Erythroblast (primary cell): Measurements from ENCODE around the gene EPB41L2.
"Not testable (repeated sequence)": the region's sequence is repeated elsewhere in the genome, so short reads cannot be mapped to it uniquely, and the experiment has no call there.

ENCODE experiments used
- DNase-seq, 2 experiments: peaks; one replicate each; lab custom pipeline; 2025; lab: John Stamatoyannopoulos, UW
- GATA1 ChIP-seq: IDR thresholded peaks from 2 replicates; pipeline ENCODE4 v1.6.1; 2011; ENCODE audit warnings: low read depth, mild to moderate bottlenecking, control low read depth, low read length, moderate library complexity
- POLR2A ChIP-seq: IDR thresholded peaks from 2 replicates; pipeline ENCODE4 v1.6.1; 2011; ENCODE audit warnings: mild to moderate bottlenecking, low read length

EPB41L2 gene

GRCh38 chr6:131014080-131014776 lies 48.8 kb downstream of the EPB41L2 start:
- DNase-seq: no peak
- TF ChIP-seq POLR2A (no peak), GATA1 (no peak)

- no peak for DNase-seq
- TF ChIP-seq POLR2A (no peak), GATA1 (no peak)
These were observed 49.5 kb downstream of the EPB41L2 start for GRCh38 chr6:131013495-131013894.

DNA sequence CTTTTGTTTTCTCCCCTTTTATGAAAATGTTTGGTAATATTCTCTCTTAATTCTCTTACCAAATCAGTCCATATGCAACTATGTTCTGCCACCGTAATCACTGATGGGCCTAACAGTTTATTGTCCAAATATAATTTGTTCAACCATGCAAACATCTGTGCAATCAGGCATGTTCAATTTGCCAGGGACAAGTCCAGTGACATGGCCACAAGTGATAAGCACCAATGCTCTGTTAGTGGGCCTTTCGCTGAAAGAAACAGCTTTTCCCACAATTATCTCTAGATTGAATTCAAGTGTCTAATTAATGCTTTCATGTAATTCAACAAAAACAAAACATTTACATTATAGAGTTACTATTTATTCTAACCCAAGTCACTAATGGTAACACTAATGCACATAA lies 53.3 kb downstream of the EPB41L2 start:
- no peak for DNase-seq
- TF ChIP-seq GATA1 (no peak), POLR2A (no peak)

GRCh38 chr6:131008965-131009364 lies 54.1 kb downstream of the EPB41L2 start:
- not testable (repeated sequence) for DNase-seq

GRCh38 chr6:131007964-131008363 lies 55.1 kb downstream of the EPB41L2 start:
- DNase-seq: not testable (repeated sequence)

DNA sequence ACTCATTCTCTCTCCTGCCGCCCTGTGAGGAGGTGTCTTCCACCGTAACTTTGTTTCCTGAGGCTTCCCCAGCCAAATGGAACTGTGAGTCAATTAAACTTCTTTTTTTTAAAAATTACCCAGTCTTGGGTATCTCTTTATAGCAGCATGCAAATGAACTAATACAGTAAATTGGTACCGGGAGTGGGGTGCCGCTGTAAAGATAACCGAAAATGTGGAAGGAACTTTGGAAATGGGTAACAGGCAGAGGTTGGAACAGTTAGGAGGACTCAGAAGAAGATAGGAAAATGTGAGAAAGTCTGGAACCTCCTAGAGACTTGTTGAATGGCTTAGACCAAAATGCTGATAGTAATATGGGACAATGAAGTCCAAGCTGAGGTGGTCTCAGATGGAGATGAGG lies 55.8 kb downstream of the EPB41L2 start:
- no peak for DNase-seq
- TF ChIP-seq POLR2A: no peak
- TF ChIP-seq GATA1: no peak

- no peak for DNase-seq
- TF ChIP-seq GATA1: no peak
- no peak for TF ChIP-seq POLR2A
These were observed 57.5 kb downstream of the EPB41L2 start for GRCh38 chr6:131005439-131006016.

GRCh38 chr6:131004936-131005335 lies 58.1 kb downstream of the EPB41L2 start:
- no peak for TF ChIP-seq POLR2A
- TF ChIP-seq GATA1: no peak
- no peak for DNase-seq

- TF ChIP-seq POLR2A (no peak), GATA1 (no peak)
These were observed 58.7 kb downstream of the EPB41L2 start for GRCh38 chr6:131004387-131004755.

GRCh38 chr6:131003488-131004386 lies 59.3 kb downstream of the EPB41L2 start:
- no peak for DNase-seq
- TF ChIP-seq POLR2A (no peak), GATA1 (no peak)

More at GRCh38 chr6:131004387-131004755, 58.7 kb downstream of the EPB41L2 start:
- no peak for DNase-seq

DNA sequence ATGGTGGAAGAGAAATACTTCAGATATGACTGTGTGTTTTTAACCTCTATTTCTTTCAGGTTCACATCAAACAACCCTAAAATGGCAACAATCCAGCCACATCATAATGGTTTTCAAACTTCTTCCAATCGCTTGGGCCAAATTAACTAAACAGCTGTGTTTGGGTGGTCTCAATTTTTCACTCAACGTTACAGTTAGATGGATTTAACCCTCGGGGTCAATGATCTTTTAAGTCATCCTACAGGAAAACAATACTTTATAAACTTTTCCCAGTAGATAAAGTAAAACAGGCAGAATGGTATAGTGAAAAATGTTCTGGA lies 60.4 kb downstream of the EPB41L2 start:
- no peak for DNase-seq
- no peak for TF ChIP-seq GATA1
- TF ChIP-seq POLR2A: no peak

DNA sequence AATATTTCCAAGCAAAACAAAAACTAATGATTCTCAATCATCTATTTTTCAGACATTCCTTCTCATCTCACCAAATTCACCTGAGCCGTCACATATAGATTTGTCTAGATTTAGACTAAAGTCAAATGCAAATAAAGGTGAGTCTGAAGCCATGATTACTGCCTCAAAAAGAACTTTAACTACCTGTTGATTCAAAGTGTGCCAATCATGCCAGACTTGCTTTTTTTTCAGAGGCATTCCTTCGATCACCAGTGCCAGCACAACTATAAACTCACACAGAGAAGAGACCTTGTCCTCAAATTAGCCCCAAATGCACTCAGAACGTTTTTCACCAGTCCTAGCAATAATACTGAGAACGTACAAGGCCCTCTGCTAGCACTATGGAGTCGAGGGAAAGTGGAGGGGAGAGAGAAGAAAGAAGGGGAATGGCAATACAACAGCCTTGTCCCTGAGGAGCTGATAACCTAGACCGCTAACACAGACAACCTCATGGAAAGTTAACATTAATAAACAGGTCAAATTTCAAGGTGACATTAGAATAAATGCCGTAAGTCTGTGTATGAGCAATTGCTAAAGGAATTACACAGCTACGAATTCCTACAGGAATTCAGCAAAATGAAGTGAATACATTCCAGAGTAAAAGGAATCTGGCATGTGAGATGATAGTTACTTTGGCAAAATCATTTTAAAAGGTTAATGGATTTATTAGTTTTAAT lies 60.9 kb downstream of the EPB41L2 start:
- no peak for TF ChIP-seq GATA1
- TF ChIP-seq POLR2A: no peak
- no peak for DNase-seq

- TF ChIP-seq POLR2A: no peak
- TF ChIP-seq GATA1: no peak
- no peak for DNase-seq
These were observed 61.8 kb downstream of the EPB41L2 start for GRCh38 chr6:131001111-131001736.

GRCh38 chr6:131000544-131000943 lies 62.5 kb downstream of the EPB41L2 start:
- DNase-seq: no peak
- TF ChIP-seq POLR2A (no peak), GATA1 (no peak)
